ENCODE results near the gene ESRRG.

The ESRRG gene

DNA sequence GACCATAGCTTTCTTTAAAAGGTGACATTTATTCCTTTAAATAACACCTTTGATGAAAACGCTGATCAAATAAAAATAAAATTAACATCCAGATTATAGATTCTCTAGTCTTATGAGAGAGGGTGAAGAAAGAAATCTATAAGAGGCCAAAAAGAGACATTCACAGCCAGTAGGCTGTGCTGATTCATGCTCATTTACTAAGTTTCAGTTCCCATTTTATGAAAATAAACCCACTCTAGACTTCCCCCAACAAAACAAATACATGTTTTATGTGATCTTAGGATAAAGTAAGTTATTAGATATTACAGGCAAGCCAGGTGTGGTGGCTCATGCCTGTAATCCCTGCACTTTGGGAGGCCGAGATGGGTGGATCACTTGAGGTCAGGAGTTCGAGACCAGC, 21.1 kb downstream of the ESRRG start:
- no peak for DNase-seq

DNA sequence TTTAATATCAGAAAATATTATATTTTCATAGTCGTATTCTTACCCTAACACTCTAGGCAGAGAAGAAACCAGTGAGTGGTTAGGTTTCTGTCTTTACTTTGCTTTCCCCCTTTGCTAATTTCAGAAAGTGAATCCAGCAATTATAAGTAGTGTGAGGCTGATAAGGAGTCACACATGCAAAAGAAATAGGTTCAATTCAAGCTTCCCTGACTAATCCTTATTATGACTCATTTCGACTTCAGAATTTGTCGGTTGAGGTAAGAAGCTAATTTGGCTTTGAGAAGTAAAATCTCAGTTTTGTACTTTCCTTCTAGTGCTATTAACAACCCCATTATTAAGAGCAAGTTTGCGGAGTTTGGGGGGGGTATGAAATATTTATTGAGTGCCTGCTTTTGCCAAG, 22.4 kb downstream of the ESRRG start:
- no peak for DNase-seq

DNA sequence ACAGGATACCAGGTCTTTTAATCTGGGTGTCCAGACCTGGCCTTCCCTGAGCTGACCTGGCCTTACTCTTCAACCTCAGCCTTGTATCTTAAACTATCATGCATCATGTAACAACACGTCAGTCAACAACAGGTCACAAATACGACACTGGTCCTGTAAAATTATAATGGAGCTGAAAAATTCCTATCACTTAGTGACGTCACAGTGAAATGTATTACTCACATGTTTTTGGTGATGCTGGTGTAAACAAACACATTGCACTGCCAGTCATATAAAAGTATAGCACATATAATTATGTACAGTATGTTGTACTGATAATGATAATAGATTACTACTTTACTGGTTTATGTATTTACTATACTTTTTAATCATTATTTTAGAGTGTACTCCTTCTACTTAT, 31.5 kb downstream of the ESRRG start:
- no peak for DNase-seq

DNA sequence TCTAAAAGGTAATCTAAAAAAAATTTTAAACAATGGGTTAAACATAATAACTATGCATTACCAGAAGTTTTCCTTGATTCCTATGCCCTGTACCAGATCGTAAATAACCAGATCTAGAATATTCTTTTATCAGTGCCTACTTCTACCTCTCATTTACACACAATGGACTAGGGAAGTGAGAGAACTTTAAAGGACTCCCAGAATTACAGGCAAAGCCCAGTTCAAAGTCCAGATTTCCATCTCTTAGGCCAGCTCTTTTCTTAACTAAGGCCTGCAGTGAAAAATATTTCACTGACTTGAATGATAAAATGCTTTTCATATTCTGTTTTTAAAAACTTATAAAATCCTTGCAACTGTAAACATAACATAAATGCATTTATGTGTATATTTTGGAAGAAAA, 32.6 kb downstream of the ESRRG start:
- no peak for DNase-seq

DNA sequence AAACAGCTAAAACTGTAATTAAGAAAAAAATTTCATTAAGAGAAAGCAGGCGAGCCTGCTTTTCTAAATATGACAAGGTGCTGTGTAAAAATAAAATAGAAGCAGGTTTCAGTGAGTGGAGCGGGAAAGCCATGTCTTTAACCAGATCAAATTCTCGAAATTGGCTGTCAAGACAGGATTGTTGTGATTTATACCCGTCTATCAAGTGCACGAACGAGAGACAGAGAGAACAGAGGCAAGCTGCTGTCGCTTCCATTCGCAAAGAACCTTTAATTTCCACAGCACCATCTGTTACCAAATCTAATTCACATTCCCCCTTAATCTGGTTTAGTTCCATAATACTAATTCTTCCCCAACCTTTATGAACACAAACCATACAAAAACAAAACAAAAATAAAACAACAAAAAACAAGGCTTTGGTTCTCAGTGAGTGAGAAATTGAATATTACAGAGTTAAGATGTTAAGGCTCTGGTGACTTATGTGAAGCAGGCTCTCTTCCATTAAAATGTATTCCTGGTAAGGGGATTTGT, 35.0 kb downstream of the ESRRG start:
- DNase-seq = no peak

DNA sequence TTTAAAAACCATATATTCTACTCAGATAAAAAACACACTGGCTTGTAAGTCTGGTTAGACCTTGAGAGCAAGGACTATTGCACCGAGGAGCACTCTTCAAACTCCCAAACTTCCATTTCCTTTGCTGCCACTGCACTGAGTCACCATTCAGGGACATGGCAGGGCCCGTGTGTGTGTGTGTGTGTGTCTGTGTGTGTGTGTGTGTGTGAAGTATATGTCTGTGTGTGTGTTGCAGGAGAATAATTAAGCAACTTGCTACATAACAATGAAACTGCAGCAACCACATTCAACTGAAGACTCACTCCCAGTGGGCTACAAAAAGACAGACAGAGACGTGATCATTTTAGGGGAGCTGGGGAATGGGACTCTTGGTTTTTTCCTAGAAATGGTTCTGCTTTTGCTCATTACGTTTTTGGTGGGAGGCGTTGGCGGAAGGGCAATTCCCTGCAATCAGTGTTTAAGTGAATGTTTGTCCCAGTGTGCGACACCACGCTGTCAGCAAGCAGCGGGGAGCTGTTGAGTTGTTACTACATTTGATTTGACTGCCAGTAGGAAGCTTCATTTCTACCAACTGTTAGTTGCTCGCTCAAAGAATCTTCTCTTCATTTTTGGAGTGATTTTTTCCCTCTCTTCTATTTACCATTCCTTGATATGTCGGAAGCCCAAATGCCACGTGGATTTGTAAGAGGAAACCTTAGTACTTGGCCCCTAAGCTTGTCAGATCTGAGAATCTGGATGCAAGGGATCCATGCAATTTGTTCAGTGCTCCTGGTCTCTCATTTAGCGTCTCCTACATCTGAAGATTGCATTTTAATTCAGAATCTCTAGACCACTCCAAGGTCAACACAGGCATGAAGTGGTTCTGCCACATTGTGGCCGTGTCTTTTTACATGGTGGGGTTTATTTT, 36.1 kb downstream of the ESRRG start:
- DNase-seq = no peak

DNA sequence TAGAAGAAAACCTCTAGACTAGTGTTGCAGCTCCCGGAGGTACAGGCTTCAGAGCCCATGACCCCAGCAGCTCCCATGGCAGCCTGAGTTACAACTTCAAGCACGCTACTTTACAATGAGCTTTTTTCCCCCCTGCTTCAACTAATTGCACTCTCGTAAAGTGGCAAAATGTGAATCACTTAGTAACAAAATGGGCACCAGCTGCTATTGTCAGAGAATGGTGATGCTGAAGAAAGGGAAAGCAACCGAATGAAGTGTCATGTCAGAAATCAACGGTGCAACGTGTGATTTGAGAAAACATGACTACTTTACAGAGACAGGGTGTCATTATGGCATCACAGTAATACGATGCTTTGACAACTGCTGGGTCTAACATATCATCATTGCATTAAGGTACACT, 40.5 kb downstream of the ESRRG start:
- DNase-seq = no peak

DNA sequence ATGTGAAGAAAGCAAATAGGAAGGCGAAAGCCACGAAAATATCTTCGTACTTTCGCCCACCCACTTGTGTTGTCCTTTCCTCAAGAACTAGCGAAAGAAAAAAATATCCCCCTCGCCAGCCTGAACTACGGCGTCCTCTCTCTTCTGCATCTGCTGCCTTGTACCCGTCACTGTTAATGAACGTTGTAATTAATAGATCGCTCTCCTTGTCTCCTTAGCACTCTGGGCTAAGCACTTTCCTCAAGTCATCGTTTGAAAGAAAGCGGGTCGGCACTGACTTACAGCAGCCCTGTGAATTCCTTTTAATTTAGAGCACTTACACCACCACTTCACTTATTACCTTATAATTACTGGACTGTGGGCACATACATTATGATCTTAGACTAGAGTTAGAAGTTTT, 44.1 kb downstream of the ESRRG start:
- DNase-seq = no peak

DNA sequence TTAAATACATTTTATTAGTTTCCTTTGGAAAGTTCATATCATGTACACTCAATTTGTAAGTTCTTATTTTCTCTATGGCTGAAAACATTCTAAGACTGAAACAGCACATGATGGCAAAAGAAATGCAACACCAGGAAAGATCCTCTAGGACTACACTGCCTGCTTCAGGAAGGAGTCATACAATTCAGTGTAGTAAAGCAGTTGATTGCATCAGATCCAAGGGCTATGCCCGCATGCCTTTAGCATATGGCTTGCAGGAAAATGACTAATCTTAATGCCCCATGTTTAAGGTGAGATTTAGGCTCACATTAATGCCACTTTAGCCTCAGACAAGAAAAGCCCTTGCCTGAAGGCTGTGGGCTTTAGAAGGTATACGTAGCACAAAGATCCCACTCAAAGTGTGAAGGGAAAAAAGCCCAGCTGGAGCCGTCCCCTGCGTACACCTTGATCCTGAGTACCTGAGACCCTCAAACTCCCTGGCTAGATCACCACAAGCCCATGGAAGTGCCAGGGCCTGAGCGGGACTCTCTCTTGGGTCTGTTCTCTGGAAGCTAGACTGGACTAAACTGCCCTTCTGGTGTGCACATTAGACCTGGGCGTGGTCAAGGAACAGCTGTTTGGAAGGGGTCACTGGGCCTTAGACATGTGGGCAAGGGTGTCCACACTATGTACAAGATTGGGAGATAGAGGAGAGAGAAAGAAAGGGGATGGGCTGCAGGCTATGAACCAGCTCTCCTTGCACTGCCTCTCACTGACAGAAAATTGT, 52.9 kb downstream of the ESRRG start:
- DNase-seq = no peak

DNA sequence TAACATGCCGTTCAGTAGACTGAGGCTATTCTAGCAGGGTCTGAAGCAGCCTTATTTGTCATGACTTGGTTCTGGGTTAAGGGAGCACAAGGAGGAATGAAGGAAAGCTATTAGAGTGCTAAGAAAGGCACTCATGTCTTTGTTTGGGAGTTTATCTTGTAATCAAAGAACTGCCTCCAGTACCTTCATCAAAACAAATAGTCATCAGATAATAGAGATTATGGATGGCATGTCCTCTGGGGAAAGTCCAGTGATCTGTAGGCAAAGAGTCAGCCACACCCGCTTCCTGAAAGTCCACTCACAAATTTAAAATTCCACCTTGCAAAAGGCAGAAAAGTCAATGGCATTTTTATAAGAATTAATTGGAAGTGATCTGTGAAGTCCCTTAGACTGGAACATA, 56.8 kb downstream of the ESRRG start:
- DNase-seq = no peak

DNA sequence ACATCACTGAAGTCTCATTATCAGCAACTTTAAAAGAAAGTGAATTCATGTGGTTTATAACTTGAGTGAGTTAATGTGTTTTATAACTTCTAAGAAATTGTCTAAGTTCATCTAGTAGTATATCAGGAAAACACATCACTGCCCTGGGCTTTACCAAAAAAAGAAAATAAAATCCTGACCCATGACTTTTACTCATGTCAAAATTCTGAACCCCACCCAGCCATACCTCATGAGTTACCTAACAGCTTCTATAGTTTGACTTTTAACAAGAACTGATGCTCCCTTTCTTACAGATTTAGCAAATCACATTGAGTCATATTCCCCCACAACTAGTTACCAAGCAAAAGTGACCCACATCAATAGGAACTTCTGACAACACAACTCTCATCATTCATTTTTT, 57.4 kb downstream of the ESRRG start:
- no peak for DNase-seq

DNA sequence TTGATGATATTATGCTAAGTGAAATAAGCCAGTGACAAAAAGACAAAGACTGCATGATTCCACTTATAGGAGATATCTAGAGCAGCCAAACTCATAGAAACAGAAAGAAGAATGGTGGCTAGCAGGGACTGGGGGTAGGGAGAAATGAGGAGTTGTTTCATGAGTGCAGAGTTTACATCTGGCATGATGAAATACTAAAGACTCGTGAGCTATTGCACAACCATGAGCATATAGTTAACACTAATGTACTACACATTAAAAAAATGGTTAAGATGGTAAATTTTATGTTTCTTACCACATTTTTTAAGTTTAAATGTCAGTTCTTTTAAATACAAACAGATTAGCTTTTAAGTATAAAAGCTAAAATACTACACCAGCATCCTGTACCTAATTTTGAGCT, 57.8 kb downstream of the ESRRG start:
- no peak for DNase-seq

DNA sequence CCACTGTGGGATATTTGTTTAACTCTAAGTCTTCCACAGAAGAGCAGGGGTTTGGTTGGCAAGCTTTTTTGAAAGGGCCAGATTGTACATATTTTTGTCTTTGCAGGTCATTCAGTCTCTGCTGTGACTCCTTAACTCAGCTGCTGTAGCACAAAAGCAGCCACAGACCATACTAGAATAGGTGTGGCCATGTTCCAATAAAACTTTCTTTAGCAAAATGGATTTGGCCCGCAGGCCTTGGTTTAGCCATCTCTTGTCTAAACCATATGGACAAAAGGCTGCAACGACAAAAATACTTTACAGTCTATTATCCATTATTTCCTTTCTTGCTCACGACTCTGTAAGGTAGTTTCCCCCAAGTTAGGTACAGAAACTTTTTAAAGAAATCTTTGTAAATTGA, 60.5 kb downstream of the ESRRG start:
- DNase-seq = no peak

DNA sequence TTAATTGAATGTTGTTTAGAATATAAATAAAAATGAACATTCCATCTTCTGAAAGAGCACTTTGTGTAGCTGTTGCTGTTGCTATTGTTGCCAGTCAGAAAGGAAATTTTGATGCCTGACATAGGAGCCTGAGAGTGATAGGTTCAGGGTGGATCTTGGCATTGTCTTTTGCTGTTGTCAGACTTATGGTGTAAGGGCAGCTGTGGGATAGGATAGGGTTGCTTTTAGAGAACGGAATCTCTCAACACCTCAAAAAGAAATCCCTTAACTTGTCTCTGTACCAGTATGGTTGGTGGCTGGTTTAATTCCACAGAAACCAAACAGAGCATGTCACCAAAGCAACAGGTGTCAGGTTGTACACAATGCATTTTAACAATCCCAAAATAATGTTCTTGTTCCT, 62.7 kb downstream of the ESRRG start:
- no peak for DNase-seq

DNA sequence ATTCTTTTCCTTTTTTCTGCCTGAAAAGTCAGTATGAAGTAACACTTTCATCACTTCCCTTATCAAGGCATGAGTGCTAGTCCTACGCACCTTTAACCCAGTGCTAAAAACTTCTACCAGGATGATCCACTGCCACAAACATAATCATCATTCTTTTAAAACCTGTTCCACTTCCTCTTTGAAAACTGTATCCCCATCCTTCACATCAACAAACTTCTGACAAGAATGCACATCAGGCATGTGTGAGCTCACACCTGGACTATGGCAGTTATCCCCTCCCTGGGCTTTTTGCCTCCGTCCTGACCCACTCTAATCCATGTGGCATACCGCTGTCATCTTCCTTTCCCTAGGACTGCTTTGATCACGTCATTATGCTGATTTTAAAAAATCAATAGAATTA, 70.2 kb downstream of the ESRRG start:
- DNase-seq = no peak

DNA sequence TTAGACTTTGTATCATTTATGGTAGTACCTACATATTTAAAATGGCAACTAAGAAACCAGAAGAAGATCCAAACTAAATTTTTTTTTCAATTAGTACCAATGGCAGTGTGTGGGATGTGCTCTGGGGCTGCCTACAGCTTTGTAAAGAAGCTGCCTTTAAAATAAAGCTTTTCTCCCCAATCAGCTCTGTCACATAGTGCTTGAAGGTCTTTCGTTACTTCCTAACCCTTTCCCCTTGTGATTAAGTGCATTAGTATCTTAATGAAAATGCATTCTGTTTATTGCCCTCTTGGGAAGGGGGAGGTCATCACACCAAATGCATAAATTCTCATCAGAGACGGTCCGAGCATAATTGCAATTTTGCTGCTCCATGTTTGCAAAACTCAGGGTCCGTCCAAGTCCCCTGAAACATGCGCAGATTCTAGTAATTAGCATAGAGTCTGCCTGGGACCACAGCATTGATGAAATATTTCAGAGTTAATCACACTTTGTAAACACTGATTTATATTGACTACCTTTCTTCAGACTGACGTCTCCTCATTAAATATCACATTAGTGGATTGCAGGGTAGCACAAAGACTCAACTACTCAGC, 71.3 kb downstream of the ESRRG start:
- no peak for DNase-seq

DNA sequence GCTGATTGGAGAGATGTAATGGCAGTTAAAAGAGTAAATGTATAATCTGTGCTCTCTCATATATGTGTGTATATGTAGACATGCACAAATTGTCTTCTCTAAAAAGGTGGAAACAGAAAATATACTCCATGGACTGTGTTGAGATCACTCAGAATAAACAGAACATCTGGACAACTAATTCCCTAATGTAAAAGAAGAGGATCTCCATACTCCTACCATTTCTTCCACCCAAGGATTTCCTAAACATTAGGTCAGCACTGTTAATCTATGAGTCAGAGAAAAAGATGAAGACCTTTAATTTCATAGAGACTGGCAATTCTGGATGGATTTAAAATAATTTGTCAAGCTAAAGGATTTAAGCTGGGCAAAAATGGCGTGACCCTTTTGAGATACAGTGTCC, 80.1 kb downstream of the ESRRG start:
- no peak for DNase-seq

DNA sequence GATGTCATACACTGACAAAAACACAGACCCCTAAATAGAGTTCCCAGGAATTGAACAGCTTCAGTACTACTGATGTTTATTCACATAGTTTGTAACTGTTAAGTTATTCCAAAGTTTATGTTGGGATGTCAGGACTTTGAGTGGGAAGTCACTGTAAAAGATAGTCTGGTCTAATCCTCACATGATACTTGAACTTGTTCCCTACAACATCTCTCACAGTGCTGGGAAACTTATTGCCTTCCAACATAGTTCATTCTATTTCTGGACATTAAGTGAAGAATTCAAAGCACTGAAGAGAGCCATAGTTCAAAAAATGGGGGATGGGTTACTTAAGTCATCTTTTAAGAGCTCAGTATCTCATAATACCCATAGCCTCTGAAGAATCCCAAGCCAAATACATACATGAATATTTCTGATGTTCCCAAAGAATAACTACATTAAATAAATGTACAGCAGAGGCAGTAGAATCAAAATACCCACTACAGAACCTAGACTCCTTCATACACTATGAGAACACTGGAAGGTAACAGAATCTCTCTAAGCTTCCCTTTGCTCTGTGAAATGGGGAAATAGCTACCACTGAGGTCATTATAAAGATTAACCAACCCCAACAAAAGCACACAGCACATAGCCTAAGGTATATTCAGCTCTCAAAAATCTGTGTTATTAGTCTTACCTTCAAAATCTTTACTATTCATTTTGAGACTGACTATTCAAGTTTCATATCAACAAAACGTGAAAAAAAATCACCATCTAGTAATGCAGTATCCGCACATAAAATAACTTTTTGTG, 81.4 kb downstream of the ESRRG start:
- DNase-seq = no peak

DNA sequence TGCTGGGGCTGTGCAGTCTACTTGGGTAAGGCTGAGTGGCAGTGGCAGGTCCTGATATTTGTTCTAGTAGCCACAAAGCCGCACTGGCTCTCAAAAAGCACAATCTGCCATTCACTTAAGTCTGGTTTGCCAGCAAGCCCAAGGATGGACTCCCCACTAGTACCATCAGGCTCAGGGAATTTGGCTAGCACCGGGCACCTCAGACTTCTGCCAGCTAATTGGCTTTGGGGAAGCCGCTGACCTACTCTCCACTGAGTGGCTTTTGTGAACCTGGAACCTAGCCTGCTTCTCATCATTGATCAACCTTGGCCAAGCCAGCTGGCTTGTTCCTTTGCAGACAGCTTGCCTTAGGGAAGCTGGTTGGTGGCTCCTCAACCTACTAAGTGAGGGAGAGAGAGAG, 83.1 kb downstream of the ESRRG start:
- DNase-seq = no peak

DNA sequence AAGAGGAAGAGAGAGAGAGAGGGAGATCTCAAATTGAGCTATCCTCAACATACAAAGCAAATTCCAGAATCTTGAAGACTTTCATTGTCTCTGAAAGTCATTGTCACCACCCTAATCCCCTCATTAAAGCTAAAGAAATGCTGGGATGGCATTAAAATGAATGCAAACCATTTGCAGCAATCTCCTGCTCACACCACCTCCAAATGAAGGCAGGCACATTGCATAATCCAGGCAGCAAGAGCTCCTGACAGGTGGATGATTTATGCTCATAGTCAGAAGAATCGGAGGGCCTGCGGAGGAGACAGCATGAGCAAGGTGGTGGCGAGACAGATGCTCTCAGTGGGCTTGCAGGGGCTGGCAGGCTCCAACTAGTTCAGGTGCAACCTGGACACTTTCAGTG, 90.2 kb downstream of the ESRRG start:
- DNase-seq = no peak

DNA sequence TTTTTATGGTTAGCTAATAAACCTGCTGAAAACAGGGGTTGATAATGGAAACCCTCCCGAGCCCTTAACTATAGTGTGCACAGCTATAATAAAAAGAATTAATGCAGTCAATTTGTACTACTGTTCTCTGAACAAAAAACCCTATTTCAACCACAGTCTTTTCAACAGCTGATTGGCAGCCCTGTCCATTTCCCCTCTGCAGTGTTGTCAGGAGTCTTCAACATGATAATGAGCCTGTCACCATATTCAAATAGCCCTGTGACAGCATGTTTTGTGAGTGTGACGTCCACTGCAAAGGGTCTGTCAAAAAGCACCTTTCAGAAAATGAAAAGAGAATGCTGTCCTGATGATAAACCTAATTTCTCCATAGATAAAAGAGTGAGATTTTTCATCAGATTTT, 92.7 kb downstream of the ESRRG start:
- no peak for DNase-seq

DNA sequence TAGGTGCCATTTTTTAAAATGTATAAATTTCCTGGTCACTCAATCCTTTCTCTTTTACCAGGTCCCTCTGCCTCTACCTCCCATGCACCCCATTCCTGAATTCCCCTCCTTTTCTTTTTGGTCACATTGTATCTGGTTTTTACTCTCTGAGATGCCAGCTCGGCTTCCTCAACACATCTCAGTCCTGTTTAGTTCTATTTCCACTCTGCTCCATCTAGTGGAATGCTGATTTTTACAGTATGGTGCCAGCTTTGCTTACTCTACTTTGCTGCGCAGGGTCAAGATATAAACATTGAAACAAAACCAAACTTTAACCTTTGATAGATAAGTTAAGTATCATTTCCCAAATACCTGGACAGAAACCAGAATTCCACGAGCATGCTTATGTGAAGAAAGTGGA, 96.0 kb downstream of the ESRRG start:
- DNase-seq = no peak

Measured in CD4-positive, alpha-beta T cell treated with Interleukin-17A for 4 hours (primary cell).